Esophagus muscularis mucosa (tissue), 4 donors: Measurements from ENCODE around the gene TNS1. TPM values are rescaled to one million over a fixed set of nuclear protein-coding genes. Genes with fewer than 3 reads are reported as not detected.

ENCODE experiments used
- DNase-seq: peaks from one replicate; pipeline ENCODE4 v3.0.0-alpha.2; 2017; ENCODE audit errors: extremely low spot score
- H3K27ac ChIP-seq, 4 donors: fragments of 200-600 bp; sonication (generic); replicated peaks in 1 of 4; 1 replicate in 3 of 4; 2 replicates in 1 of 4; pipeline ENCODE4 v1.5.1; 2016 to 2019; ENCODE audit warnings: mild to moderate bottlenecking in 1 of 4
- H3K27me3 ChIP-seq, 4 donors: fragments of 200-600 bp; sonication (generic); one replicate each; pipeline versions ENCODE4 v1.5.1 to v1.6.0; 2016 to 2019
- H3K36me3 ChIP-seq, 4 donors: fragments of 200-600 bp; sonication (generic); one replicate each; pipeline ENCODE4 v1.5.1; 2016 to 2019
- H3K4me1 ChIP-seq, 4 donors: fragments of 200-600 bp; sonication (generic); one replicate each; pipeline ENCODE4 v1.5.1; 2016 to 2019
- H3K4me3 ChIP-seq, 4 donors: fragments of 200-600 bp; sonication (generic); 1 replicate in 2 of 4; 2 replicates in 2 of 4; pipeline ENCODE4 v1.5.1; 2016 to 2019; ENCODE audit warnings: mild to moderate bottlenecking in 4 of 4, moderate library complexity in 1 of 4
- H3K9me3 ChIP-seq, 4 donors: fragments of 200-600 bp; sonication (generic); 1 replicate in 3 of 4; 2 replicates in 1 of 4; pipeline ENCODE4 v1.5.1; 2016 to 2019
- EP300 ChIP-seq: sonication (generic); formaldehyde crosslinking; IDR thresholded peaks from one replicate; pipeline ENCODE4 v1.6.1; 2017; ENCODE audit warnings: antibody characterized with exemption
- POLR2A ChIP-seq: fragments of 450-650 bp; IDR thresholded peaks from one replicate; pipeline ENCODE4 v1.6.1; 2017; ENCODE audit warnings: antibody characterized with exemption, moderate library complexity, mild to moderate bottlenecking, low read depth
- POLR2AphosphoS5 ChIP-seq, 2 donors: sonication (generic); formaldehyde crosslinking; IDR thresholded peaks; one replicate each; pipeline ENCODE4 v1.6.1; 2017; ENCODE audit warnings: antibody characterized with exemption in 2 of 2
- WGBS: methylation state at CpG from one replicate; pipeline ENCODE4 v1.1.5; 2018; 5-methylcytosine and 5-hydroxymethylcytosine counted together
- intact Hi-C: fragments of 100-400 bp; cut with DNase I; formaldehyde crosslinking; loops from one replicate; pipeline ENCODE4 v1.15.1; 2023
- total RNA-seq, 4 donors: library from RNA; depleted of rRNA; stranded (reverse); fragments of >200 nt; gene quantifications; one replicate each; pipeline versions ENCODE4 v1.1.0 to v1.2.1, GENCODE V29; 2016
- TF ChIP-seq, protein P1 (sequence below), 3 experiments: fragments of 200-600 bp in 2 of 3; fragments of 450-650 bp in 1 of 3; sonication (generic) in 2 of 3; IDR thresholded peaks; one replicate each; pipeline ENCODE4 v1.5.1; 2017 to 2019; ENCODE audit warnings: antibody characterized with exemption in 3 of 3, mild to moderate bottlenecking in 2 of 3, moderate library complexity in 1 of 3

Gene TNS1
- total RNA-seq, 4 donors from 2014 or later, result 1,001 to 2,170 (median 1,411) TPM

DNA sequence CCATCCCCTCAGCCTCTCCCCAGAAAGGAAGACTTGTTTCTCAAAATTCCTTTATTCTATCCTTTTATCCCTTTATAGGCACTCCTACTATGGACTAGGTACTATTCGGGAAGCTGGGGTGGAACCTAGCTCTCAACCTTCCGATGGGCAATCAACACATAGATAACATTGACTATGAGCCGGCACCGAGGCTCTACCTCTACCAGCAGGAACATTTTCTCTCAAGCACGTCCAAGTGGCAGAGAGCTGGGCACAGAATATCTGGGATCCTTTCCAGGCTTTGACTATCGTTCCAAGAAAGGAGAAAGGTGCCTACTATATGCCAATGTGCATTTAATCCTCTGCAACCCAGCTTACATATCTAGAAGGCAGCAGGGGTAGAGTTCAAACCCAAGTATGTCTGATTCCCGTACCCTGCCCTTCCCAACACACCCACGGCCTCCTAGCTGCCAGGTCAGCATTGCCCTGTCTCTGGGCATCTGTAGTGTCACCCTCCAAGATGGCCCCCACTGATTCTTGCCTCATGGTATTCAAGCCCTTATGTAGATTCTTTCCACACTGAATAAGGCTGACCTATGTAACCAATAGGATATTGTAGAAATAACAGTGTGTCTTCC is 28.3 kb downstream of the TNS1 start:
- H3K4me1 ChIP-seq, result peaks cover 60 to 95% (median 91%) of the 10 kb centered on the region in 4 donors
- H3K27me3 ChIP-seq, result no peaks in the 10 kb centered on the region
- no peak overlapping the region for H3K4me3 ChIP-seq
- 61% methylated on average over 8 of the region's 8 CpGs for WGBS
- peak overlapping the region; percentile 89 to 94 (median 90) for H3K27ac ChIP-seq
- no peaks in the 10 kb centered on the region for H3K36me3 ChIP-seq
- no peaks in the 10 kb centered on the region for H3K9me3 ChIP-seq
- TF ChIP-seq, protein P1, sequence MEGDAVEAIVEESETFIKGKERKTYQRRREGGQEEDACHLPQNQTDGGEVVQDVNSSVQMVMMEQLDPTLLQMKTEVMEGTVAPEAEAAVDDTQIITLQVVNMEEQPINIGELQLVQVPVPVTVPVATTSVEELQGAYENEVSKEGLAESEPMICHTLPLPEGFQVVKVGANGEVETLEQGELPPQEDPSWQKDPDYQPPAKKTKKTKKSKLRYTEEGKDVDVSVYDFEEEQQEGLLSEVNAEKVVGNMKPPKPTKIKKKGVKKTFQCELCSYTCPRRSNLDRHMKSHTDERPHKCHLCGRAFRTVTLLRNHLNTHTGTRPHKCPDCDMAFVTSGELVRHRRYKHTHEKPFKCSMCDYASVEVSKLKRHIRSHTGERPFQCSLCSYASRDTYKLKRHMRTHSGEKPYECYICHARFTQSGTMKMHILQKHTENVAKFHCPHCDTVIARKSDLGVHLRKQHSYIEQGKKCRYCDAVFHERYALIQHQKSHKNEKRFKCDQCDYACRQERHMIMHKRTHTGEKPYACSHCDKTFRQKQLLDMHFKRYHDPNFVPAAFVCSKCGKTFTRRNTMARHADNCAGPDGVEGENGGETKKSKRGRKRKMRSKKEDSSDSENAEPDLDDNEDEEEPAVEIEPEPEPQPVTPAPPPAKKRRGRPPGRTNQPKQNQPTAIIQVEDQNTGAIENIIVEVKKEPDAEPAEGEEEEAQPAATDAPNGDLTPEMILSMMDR (IDR thresholded peaks at IDR 0.05), result no peak
- TF ChIP-seq POLR2A (no peak), POLR2AphosphoS5 (IDR thresholded peaks at IDR 0.05) (peak in 1 of 2 donors; percentile 16), EP300 (no peak)
- no peak for DNase-seq
- intact Hi-C loops, result no loop called here

DNA sequence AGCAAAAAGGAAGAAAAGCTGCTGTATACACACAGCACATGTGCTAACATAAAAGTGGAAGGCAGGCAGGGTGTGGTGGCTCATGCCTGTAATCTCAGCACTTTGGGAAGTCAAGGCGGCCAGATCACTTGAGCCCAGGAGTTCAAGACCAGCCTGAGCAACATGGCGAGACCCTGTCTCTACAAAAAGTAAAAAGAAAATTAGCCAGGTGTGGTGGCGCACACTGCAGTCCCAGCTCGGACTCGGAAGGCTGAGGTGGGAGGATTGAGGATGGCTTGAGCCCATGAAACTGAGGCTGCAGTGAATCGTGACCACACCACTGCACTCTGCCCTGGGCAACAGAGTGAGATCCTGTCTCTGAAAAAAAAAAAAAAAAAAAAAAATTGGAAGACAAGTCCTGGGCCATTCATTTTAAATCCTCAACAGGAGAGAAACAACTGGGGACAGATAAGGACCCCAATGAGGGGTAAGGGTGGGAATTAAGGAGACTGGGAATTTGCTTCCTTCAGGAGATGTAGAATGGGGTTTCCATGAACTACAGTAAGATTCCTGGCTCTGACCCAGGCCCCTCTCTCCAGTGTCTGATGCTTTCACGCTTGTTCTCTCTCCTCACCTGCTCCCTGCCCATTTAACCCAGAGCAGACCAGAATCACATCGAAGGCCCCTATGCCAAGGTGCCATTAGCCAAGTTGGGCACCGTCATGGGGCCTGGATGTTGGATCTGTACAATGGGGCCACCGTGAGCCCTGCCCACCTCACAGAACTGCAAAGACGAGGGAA is 29.6 kb downstream of the TNS1 start:
- WGBS, result 73% methylated on average over 11 of the region's 11 CpGs
- intact Hi-C loops, result no loop called here
- no peak for TF ChIP-seq POLR2A
- TF ChIP-seq EP300, result no peak
- TF ChIP-seq, protein P1 (IDR thresholded peaks at IDR 0.05), result no peak
- no peak for TF ChIP-seq POLR2AphosphoS5 (IDR thresholded peaks at IDR 0.05)
- no peaks in the 10 kb centered on the region for H3K36me3 ChIP-seq
- no peak for DNase-seq
- peak overlapping the region; percentile 89 to 94 (median 90) for H3K27ac ChIP-seq
- H3K4me3 ChIP-seq, result no peak overlapping the region
- H3K4me1 ChIP-seq, result peaks cover 51 to 92% (median 89%) of the 10 kb centered on the region in 4 donors
- no peaks in the 10 kb centered on the region for H3K27me3 ChIP-seq
- no peaks in the 10 kb centered on the region for H3K9me3 ChIP-seq

DNA sequence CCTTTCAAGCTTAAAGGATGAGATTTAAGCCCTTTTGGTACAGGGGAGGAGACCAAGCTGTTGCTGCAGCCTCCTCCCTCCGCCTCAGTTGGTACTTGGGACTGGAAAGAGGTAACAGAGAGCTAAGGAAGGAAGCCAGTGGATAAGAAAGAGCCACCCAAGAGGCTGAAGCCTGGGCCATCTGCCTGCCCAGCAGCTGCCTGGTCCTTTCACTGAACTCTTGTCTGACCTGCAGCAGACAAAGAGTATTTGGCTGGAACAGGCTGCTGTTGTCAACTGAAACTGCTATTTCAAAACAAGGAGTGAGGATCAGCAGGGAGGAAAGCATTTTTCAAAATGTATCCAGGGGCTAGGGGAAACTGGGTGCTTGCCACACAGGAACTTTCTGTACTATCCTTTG is 30.3 kb downstream of the TNS1 start:
- WGBS, result 13% methylated on average over 1 of the region's 1 CpG

DNA sequence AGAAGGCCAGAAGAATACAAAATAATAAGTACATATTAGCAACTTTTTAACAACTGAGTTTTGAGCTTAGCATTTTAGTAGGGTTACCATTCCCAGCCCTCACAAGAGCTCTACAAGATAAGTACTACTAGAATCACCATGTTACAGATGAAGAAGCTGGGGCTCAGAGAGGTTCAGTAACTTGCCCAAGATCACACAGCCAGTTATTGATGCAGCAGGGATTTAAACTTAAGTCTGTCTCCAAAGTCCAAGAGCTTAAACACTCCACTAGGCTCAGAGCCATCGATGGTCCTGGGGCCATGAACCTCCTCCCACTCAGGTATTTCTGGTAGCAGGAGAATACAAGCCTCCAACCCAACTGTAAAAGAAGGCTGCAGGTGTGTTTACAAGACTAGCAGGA is 30.8 kb downstream of the TNS1 start:
- intact Hi-C loops, result no loop called here
- TF ChIP-seq, protein P1 (IDR thresholded peaks at IDR 0.05), result no peak
- TF ChIP-seq POLR2AphosphoS5 (IDR thresholded peaks at IDR 0.05), result no peak
- no peak for TF ChIP-seq POLR2A
- no peak for TF ChIP-seq EP300
- Histone ChIP-seq H3K36me3 (no peaks in the 10 kb centered on the region), H3K4me3 (no peak overlapping the region), H3K27ac (peak overlapping the region; percentile 89 to 94 (median 90)), H3K27me3 (no peaks in the 10 kb centered on the region), H3K9me3 (no peaks in the 10 kb centered on the region), H3K4me1 (peaks cover 40 to 90% (median 87%) of the 10 kb centered on the region in 4 donors)
- DNase-seq, result no peak
- WGBS, result 20% methylated on average over 1 of the region's 1 CpG

More for the DNA sequence above, 30.3 kb downstream of the TNS1 start:
- H3K4me3 ChIP-seq, result no peak overlapping the region
- intact Hi-C loops, result no loop called here
- H3K9me3 ChIP-seq, result no peaks in the 10 kb centered on the region
- no peaks in the 10 kb centered on the region for H3K27me3 ChIP-seq
- H3K27ac ChIP-seq, result peak overlapping the region; percentile 89 to 94 (median 90)
- H3K36me3 ChIP-seq, result no peaks in the 10 kb centered on the region
- DNase-seq, result no peak
- H3K4me1 ChIP-seq, result peaks cover 44 to 90% (median 87%) of the 10 kb centered on the region in 4 donors
- TF ChIP-seq POLR2AphosphoS5 (IDR thresholded peaks at IDR 0.05), result peak; percentile 45 to 57
- TF ChIP-seq POLR2A, result no peak

DNA sequence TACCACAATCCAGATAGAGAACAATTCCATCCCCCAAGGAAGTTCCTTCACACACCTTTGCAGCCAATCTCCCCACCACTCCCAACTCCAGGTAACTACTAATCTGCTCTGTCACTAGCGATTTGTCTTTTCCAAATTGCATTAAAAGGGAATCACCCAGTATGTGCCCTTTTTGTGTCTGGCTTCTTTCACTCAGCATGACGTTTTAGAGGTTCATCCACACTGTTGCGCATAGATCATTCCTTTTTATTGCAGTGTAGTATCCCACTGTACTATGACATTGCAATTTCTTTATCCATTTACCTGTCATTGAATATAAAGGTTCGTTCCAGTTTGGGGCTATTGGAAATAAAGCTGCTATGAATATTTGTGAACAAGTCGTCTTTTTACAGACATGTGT is 31.6 kb downstream of the TNS1 start:
- intact Hi-C loops, result no loop called here
- TF ChIP-seq, protein P1 (IDR thresholded peaks at IDR 0.05), result no peak
- peak in 1 of 2 donors; percentile 22 for TF ChIP-seq POLR2AphosphoS5 (IDR thresholded peaks at IDR 0.05)
- no peaks in the 10 kb centered on the region for H3K27me3 ChIP-seq
- no peak overlapping the region for H3K4me3 ChIP-seq
- H3K9me3 ChIP-seq, result no peaks in the 10 kb centered on the region
- H3K27ac ChIP-seq, result peak overlapping the region; percentile 89 to 94 (median 90)
- H3K4me1 ChIP-seq, result peaks cover 44 to 90% (median 87%) of the 10 kb centered on the region in 4 donors
- DNase-seq, result no peak
- H3K36me3 ChIP-seq, result no peaks in the 10 kb centered on the region
- WGBS, result 70% methylated on average over 5 of the region's 5 CpGs
